NCI-H524 treated with DMSO at 0.1 percent for 48 hours (cell line): Measurements from ENCODE around the gene KIAA1671.

Source experiments
- DNase-seq: peaks from one replicate; lab custom pipeline; 2025; lab: John Stamatoyannopoulos, UW

KIAA1671 gene

DNA sequence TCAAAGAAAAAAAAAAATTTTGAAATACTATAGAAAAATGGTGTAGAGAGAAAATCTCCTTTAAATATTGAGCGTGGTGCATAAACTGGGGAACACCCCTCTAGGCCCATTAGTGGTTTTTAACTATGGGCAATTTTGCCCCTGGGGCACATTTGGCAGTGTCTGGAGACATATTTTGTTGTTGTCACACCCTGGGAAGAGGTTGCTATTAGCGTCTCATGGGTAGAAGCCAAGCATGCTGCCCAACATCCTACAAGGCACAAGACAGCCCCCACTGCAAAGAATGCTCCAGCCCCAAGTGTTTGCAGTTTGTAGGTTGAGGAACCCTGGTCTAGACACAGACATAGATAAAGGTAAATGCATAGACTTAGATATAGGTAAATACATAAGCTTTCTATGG lies 92.6 kb downstream of the KIAA1671 start:
- no peak for DNase-seq

DNA sequence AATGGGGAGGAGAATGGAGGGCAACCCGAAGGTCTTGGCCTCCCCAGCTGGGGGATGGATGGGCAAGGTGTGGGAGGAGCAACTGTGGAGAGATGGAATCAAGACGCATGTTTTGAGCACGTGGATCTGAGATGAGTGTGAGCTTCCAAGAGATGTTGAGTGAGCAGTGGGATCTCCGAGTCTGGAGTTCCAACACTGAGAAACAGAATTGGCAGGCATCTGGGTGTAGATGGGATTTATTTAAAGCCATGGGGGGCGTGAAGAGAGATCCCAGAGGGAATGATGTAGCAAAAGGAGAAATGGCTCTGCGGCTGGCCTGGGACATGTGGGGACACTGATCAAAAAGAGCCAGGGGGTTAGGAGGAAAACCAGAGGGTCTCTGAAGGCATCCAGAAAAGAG lies 95.6 kb downstream of the KIAA1671 start:
- DNase-seq = no peak

DNA sequence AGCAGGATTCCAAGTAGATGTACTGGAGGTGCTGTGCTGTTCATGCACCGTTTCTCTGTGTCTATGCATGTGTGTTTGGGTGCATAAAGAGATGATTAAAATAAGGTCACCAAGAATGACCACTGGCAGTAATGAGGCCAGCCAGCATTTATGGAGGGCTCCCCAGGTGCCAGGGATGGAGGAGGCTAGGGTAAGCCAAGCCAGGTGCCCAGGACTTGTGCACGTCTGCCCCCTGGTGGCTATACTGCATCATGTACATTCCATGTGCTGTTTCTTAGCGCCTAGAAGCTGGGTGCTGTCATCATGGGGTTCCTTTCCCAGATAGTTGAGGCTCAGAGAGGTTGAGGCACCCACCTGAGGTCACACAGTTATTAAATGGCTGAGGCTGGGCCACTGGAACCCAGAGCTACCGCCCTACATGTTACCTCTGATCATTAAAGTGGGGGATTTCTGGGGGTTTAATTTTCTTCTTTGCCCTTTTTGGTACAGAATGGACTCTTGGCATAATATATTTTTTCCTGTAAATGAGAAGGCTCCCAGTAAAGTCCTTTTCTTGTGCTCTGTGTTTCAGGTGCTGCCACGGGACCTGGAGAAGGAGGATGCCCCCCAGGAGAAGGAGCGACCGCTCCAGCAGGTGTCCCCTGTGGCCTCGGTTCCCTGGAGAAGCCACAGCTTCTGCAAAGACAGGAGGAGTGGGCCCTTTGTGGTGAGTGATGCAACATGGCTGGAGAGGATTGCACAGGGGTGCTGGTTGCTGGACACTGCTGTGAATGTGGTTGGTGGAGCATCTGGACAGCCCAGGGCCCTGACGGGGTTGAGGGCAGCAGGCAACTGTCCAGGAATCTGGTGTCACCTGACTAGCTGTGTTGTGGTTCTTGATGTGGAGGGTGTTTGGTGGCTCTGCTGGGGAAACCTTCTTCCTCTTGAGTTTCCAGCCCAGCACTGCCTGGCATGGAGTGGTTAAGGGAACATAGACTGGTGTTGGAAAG lies 96.4 kb downstream of the KIAA1671 start:
- no peak for DNase-seq

DNA sequence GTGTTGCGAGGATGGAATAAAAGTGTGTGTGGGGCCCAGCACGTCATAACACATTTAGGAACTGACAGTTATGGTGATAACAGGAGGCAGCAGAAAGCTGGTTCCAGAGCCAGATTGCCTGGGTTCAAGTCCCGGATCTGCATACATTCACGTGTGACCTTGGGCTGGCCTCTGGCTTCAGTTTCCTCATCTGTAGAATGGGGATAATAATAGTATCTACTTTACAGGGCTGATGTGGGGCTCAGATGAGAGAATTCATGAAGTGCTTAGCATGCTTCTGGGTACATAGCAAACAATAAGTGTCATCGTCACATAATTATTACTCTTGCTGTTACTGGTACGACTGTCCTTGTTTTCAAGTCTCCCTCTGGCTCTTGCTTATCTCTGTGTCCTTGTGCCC lies 97.3 kb downstream of the KIAA1671 start:
- no peak for DNase-seq

DNA sequence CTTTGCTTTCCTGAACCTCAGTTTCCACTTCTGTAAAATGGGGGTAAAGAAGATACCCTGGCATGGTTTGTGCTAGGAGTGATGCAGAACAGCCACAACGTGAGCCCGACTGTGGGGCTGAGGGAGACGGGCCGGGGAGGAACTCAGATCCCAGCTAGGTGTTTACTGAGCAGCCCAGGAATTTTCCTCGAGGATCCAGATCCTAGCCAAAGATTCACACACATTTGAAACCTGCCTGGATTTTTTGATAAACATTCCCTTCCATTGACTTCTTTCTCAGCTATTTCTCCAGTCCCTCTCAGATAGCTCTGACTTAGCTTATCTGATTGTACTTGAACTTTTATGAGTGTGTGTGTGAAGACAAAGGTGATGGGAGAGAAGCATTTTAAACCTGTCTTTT lies 98.0 kb downstream of the KIAA1671 start:
- DNase-seq = no peak

DNA sequence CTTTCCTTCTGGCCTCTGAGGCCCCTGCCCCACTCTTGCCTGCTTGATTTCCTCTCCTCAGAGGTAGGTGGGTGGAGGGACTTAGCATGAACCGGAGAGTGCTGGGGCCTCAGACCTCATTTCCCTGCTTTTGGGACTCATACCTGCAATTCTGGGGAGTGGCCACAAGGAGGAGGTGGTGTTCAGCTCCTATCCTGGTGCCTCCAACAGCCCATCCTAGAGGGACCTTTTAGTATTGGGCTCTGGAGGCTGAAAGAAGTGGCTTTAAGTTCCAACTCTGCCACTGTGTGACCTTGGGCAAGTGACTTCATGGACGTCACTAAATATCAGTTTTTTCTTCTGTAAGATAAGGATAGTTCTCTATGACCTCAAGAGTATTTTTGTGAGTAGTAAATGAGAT lies 98.6 kb downstream of the KIAA1671 start:
- DNase-seq = no peak

DNA sequence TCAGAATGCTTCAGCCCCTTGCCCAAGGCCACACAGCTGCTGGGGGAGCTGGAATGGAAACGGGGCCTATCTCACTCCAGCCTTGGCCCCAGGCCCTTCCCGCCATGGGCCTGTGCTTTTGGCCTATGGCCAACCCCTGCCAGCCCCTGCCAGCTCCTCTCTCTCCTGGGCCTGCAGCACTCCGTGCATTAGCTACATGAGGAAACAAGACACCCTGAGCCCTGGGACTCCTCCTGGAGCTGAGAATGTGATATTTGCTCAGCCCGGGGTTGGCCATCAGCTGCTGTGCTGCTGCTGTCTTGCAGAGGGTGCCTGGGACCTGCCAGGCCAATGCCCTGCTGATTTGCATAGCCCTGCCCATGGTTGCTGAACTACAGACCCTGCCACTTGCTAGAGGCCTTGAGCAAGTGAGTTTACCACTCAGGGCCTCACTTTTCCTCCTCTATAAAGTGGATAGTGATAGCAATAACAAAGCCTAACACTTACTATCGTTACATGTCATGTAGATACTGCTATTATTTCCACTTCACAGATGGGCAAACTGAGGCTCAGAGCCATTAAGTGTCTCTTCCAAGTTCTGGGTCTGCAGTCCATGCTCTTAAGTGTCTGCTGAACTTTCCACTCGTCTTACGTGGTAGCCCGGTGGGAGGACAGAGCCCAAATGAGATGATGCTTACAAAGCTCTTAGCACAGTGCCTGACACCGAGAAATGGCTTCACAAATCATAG lies 99.6 kb downstream of the KIAA1671 start:
- no peak for DNase-seq

DNA sequence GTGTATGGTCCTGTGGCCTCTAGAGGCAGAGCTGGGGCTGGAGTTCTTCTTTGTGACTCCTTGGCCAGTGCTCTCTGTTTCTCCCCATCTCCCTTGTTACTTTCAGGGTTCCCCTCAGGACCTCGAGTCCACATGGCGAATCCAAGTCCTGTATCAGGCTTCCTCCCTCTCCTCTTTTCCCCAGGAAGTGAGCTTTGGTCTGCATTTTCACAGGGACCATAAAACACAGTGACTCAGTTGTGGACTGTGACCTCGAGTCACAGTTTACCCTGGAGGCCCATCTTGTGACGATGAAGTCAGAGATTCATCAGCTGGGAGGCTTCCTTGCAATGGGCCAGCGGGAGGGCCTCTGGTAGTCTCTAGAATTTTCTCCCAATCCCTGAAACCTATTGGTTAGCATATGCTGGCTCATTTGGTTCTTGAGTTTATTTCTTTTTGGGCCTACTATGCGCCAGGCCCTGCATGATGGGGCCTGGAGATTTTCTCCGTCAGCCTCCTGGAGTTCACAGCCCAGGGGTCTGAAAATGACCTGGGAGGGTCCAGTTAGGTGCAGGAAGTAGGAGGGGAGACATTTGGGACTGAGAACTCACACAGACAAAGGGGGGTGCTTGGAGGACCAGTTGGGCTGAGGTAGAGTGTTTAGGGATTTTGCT lies 100.8 kb downstream of the KIAA1671 start:
- DNase-seq = no peak

DNA sequence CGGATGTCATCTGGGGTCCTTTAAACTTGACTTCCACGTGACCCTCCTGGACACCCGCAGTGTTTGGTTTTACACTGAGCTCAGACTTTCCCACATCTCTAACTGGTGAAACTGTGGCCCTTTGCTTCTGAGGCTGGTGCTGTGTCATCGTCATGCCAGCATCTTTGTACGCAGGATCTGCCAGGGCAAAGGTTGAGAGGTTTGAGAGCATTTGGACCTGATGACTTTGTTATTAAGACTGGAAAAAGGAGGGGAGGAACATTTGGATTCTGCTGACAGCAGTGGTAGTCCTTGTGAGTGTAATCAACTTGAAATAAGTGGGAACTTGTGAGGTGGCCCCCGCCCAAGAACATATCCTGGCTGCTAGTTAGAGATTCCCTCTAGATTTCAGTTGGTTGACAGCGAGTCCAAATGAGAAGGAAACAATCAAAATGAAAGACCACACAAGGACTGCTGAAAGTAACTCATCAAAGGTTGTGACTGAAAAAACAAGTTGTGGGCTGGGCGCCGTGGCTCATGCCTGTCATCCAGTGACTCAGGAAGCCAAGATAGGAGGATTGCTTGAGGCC lies 102.5 kb downstream of the KIAA1671 start:
- DNase-seq = no peak

DNA sequence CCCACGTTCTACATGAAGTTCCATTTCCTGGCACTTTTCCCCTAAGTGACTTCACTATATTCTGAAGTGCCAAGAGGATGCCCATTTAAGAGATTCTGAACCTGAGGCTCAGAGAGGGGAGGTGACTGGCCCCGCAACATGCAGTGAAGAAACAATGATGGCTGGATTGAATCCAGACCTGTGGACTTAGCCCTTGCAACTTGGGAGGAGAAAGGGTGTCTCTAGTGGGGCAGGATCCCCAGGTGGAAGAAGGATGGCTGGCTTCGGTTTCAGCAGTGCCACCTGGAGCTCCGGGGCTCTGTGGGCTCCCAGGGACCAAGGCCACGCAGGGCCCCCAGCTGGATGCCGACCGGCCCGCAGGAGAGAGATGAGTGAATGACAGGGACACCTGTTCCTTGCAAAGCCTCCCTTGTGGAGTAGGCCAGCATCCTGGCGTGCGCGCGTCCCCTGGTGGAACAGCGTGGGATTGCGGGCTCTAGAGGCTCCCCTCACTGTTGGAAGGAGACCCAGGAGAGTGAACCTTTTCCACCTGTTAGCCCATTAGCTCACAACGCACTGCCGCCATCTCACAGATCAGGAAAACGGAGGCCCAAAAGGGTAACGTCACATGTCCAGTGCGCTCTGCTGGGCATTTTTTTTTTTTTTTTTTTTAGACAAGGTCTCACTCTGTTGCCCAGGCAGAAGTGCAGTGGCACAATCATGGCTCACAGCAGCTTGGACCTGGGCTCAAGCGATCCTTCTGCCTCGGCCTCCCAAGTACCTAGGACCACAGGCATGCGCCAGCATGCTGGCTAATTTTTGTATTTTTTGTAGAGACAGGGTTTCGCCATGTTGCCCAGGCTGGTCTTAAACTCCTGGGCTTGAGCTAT lies 104.7 kb downstream of the KIAA1671 start:
- peak; percentile 40 for DNase-seq

DNA sequence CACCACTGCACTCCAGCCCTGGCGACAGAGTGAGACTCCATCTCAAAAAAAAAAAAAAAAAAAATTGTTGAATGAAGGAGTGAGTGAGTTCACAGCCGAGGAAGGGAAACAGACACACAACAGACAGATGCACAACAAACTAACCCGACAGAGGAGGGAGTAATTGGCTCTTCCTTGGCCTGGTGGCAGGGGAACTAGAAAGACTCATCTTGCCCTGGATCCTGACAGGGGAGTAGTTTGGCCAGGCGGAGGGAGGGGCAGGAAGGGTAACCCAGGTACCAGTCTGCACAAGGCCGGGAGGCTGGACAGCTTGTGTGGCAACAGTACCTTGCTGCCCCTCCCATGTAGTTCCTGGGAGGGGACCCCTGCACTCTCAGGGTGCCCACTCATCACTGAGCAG lies 106.9 kb downstream of the KIAA1671 start:
- no peak for DNase-seq

DNA sequence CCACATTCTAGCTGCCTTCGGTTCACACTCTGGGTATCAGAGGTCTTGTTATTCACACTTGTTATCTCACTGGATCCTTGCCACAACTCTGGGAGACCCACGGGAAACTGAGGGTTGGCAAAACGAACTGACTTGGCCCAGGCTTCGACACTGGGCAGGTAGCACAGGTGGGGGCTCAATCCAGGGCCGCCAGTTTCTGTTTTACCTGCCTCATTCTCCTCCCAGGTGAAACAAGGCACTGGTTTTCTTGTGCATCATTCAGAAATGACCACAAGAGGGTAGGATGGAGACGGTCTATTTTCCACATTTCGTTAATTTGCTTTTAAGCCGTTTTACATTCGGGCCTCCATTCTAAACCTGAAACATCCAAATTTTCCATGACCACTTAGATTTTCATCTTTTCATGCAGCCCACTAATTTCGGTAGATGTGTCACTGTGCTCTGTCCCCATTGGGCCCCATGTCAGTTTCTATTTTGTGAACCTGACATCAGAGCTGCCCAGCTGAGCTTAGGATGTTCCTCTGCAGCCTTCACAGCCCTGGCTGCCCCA lies 108.1 kb downstream of the KIAA1671 start:
- no peak for DNase-seq

DNA sequence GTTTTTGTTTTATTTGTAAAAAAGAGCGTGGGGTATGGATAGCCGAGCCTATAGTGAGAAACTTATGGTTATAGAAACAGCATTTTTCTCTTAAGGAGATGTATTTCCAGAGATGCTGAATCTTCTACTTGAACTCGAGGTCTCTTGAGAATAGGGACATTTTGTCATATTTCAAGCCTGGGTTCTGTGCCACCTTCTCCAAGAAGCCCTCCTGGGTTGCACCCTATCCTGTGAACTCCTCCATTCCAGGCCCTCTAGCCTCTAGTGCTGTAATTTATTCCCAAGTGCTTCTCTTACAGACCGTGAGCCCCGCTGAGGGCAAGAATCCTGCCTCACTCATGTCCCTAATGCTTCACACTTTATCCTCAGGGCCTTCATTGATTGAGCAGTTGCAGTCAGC lies 108.6 kb downstream of the KIAA1671 start:
- no peak for DNase-seq

DNA sequence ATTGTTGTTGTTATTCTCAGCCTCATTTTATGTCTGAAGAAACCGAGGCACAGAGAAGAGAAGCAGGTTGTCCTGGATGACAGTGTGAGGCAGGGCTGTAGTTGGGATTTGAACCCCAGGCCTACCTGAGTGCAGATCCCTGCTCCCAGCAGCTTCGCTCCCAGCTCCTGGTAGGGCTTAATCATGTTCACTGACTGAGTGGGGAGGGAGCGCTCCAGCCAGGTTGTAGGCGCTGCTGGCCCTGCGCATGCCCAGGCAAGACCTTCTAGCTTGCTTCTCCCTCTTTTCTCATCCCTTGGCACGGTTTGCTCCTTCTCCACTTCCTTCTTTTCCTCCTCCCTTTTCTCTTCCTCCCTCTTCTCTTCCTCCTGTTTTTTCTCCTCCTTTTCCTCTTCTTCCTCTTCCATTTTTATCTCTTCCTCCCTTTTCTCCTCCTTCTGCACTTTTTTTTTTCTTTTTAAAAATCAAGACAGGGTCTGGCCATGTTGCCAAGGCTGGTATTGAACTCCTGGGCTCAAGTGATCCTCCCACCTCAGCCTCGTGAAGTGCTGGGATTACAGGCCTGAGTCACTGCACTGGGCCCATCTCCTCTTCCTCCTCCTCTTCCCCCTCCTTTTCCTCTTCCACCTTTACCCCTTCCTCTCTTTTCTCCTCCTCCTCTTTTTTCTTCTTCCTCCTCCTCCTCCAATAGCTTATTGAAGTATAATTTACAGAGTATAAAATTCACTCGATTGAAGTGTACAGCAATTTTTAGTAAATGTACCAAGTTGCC lies 109.3 kb downstream of the KIAA1671 start:
- DNase-seq = no peak

DNA sequence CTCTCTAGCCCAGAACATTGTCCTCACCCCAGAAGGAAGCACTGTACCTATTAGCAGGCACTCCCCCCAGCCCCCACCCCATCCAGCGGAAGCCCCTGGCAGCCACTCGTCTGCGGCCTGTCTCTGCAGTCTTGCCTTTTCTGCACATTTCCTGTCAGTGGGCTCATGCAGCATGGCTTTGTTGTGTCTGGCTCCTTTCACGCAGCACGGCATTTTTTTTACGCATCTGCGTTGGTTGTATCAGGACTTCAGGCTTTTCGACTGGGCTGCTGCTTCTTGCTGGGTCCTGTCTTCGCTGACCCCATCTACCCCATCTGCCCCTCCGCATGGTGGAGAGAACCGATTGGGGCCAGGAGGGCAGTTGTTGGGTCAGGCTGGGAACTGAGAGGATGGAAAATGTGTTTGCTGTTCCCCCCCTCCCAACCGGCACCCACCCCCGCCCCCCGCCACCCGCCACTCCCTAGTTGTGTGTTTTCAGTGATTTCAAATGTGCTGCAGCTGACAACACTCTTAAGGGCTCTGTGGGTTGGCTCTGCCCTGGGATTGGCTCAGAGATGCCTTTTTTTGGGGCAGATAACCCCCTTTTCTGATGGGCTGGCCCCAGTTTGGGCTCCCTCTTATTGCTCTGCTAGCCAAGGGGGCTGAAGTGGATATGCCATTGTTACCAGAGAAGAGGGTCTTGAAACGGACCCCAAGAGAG lies 110.0 kb downstream of the KIAA1671 start:
- DNase-seq = no peak

DNA sequence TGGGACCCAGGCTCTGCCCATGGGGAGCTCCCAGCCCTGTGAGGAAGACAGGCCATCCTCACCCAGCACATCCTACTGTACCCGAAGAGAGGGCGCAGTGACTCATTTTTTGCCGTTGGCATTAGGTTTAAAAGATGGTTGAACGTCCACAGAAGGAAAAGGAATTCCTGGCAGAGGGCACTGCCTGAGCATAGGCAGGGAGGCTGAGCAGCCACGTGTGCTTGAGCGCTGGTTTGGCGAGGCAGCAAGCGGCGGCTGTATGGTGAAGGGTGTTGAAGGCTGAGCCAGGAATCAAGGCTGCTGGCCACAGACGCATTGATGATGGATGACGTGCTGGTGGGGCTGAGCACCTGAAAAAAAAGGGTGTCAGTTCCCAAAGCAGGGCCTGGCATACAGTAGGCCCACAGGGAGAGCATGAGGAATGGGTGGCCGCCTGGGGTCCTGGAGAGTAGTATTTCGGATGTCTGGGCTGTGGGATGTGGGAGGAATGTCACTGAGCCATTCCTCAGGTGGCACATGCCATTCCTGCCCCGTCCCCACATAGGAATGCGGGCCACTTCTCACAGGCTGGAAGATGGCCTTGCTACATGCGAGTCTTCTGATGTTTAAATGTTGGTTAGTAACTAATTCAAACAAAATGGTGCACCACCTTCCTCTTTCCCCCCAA lies 112.5 kb downstream of the KIAA1671 start:
- no peak for DNase-seq

DNA sequence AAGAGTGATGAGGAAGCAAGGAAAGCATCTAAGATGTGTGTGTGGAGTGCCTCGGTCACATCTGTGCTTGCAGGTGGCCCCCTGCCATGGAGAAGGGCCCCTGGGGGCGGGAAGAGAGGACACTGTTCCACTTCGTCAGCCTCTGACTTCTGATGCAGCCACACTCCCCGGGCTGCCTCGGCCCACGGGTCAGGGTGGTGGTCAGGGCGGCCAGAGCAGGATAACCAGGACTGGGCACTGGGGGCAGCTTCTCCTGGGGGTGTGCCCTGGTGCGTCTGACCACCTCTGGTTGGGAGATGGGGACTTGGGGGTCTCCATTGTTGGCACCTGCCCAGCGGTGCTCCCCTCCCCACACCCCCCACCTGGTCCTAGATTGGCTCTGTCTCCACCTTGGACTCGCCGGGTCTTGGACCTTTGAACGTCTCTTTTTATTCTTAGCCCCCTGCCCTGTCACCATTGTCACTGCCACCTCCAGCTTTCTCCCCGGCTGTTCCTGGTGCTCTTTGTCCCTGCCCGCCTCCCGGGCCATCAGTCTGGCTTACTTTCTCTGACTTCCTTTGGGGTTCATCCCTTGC lies 114.4 kb downstream of the KIAA1671 start:
- DNase-seq = no peak

DNA sequence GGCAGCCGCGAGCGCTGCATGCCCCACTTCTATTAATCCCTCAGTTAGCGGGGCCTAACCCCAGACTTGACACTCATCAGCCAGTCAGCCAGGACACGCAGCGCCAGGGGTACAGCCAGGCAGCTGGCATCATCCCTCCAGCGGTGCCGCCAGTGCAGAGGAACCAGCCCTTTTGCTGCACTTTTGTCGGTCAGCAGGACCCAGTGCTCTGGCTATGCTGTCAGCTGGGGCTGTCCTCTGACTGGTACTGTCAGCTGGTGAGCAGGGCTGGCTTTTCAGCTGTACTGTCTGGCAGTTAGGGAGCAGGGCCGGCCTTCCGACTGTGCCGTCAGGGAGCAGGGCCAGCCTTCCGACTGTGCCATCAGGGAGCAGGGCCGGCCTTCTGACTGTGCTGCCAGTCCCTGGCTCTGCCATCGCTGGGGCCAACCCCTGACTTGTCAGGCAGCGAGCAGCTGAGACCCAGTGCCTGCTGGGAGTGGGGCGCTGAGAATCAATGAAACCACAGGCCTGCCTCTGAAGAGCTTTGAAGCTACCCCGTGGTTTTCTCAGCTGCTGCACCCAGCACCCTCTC lies 115.4 kb downstream of the KIAA1671 start:
- DNase-seq = no peak
